Ascending aorta (tissue), 2 donors: ENCODE measurements around the gene MTO1. TPM values are rescaled to one million over a fixed set of nuclear protein-coding genes. Genes with fewer than 3 reads are reported as not detected.
"Not testable (repeated sequence)": the region's sequence is repeated elsewhere in the genome, so short reads cannot be mapped to it uniquely, and the experiment has no call there.

Experiments used
- DNase-seq, 2 donors: peaks; one replicate each; pipeline ENCODE4 v3.0.0-alpha.2; 2019; ENCODE audit warnings: low spot score in 2 of 2
- H3K27ac ChIP-seq, 2 donors: fragments of 200-600 bp; sonication (generic); one replicate each; pipeline ENCODE4 v1.5.1; 2016 to 2017; ENCODE audit warnings: mild to moderate bottlenecking in 1 of 2
- H3K27me3 ChIP-seq: fragments of 200-600 bp; sonication (generic); one replicate; pipeline ENCODE4 v1.5.1; 2017
- H3K36me3 ChIP-seq, 2 donors: fragments of 200-600 bp; sonication (generic); one replicate each; pipeline ENCODE4 v1.5.1; 2016
- H3K4me1 ChIP-seq, 2 donors: fragments of 200-600 bp; sonication (generic); one replicate each; pipeline ENCODE4 v1.5.1; 2016 to 2017; ENCODE audit warnings: mild to moderate bottlenecking in 1 of 2
- H3K4me3 ChIP-seq, 2 donors: fragments of 200-600 bp; sonication (generic); one replicate each; pipeline ENCODE4 v1.5.1; 2016 to 2017; ENCODE audit warnings: mild to moderate bottlenecking in 1 of 2
- H3K9me3 ChIP-seq, 2 donors: fragments of 200-600 bp; sonication (generic); one replicate each; pipeline ENCODE4 v1.5.1; 2016
- CTCF ChIP-seq, 3 experiments: fragments of 200-600 bp in 2 of 3; fragments of 450-650 bp in 1 of 3; sonication (generic) in 2 of 3; IDR thresholded peaks; one replicate each; pipeline ENCODE4 v1.5.1; 2016 to 2019; ENCODE audit warnings: antibody characterized with exemption in 3 of 3, mild to moderate bottlenecking in 1 of 3, moderate library complexity in 1 of 3
- intact Hi-C: fragments of 100-400 bp; cut with DNase I; formaldehyde crosslinking; loops from one replicate; pipeline ENCODE4 v1.15.1; 2023
- total RNA-seq: library from RNA; depleted of rRNA; stranded (reverse); fragments of >200 nt; gene quantifications from one replicate; pipeline ENCODE4 v1.1.0, GENCODE V29; 2016

Gene MTO1
- total RNA-seq, 1 donor from 2014 or later, result 12.5 TPM

GRCh38 chr6:73443555-73443954 lies 18.0 kb upstream of the MTO1 start:
- H3K36me3 ChIP-seq, result peaks cover 7 to 38% of the 10 kb centered on the region in 2 donors
- no peak for DNase-seq
- H3K9me3 ChIP-seq, result no peaks in the 10 kb centered on the region
- TF ChIP-seq CTCF (IDR thresholded peaks at IDR 0.05), result no peak
- no peak overlapping the region for H3K4me3 ChIP-seq
- H3K4me1 ChIP-seq, result no peaks in the 10 kb centered on the region
- intact Hi-C loops, result no loop called here
- H3K27ac ChIP-seq, result no peak overlapping the region
- no peaks in the 10 kb centered on the region for H3K27me3 ChIP-seq

GRCh38 chr6:73451223-73452106 lies 10.1 kb upstream of the MTO1 start:
- no peak for TF ChIP-seq CTCF (IDR thresholded peaks at IDR 0.05)
- Histone ChIP-seq H3K4me3 (peak overlapping the region; percentile 69 to 78), H3K4me1 (no peaks in the 10 kb centered on the region), H3K27me3 (no peaks in the 10 kb centered on the region), H3K36me3 (no peaks in the 10 kb centered on the region), H3K27ac (peak overlapping the region; percentile 72 to 91), H3K9me3 (no peaks in the 10 kb centered on the region)
- intact Hi-C loops, result loop anchor here (5.0 kb wide), 2 partner anchors 136 to 201 kb away; partner anchors contain the start of gene SLC17A5
- peak in 1 of 2 donors; percentile 73 for DNase-seq

GRCh38 chr6:73452107-73452461 lies 9.5 kb upstream of the MTO1 start, which contains the start of gene CGAS:
TSS of gene CGAS (minus strand) at chr6:73452297. CDS start at chr6:73452181, 116 bp downstream.
- intact Hi-C loops, result loop anchor here (5.0 kb wide), 2 partner anchors 135 to 200 kb away; partner anchors contain the start of gene SLC17A5

GRCh38 chr6:73455865-73456629 lies 5.5 kb upstream of the MTO1 start:
- DNase-seq, result no peak
- Histone ChIP-seq H3K4me3 (no peak overlapping the region), H3K27me3 (no peaks in the 10 kb centered on the region), H3K36me3 (no peaks in the 10 kb centered on the region), H3K9me3 (no peaks in the 10 kb centered on the region), H3K27ac (no peak overlapping the region), H3K4me1 (no peaks in the 10 kb centered on the region)
- TF ChIP-seq CTCF (IDR thresholded peaks at IDR 0.05), result no peak
- intact Hi-C loops, result no loop called here

More at GRCh38 chr6:73452107-73452461, 9.5 kb upstream of the MTO1 start, which contains the start of gene CGAS:
- Histone ChIP-seq H3K36me3 (no peaks in the 10 kb centered on the region), H3K4me1 (no peaks in the 10 kb centered on the region), H3K9me3 (no peaks in the 10 kb centered on the region), H3K4me3 (peak within 1 kb of the TSS; percentile 69 to 78), H3K27ac (peak within 1 kb of the TSS; percentile 72 to 91), H3K27me3 (no peaks in the 10 kb centered on the region)
- peak; percentile 38 to 88 for DNase-seq
- TF ChIP-seq CTCF (IDR thresholded peaks at IDR 0.05), result no peak

GRCh38 chr6:73459474-73459873 lies 2.1 kb upstream of the MTO1 start:
- DNase-seq, H3K27ac ChIP-seq, H3K9me3 ChIP-seq, H3K27me3 ChIP-seq, intact Hi-C loops, H3K36me3 ChIP-seq, H3K4me3 ChIP-seq: not testable (repeated sequence)
- peaks cover 0 to 13% of the 10 kb centered on the region in 2 donors for H3K4me1 ChIP-seq
